Measurements from ENCODE around the gene CLSTN1. TPM values are rescaled to one million over a fixed set of nuclear protein-coding genes. Genes with fewer than 3 reads are reported as not detected.

The CLSTN1 gene
- total and polyA plus RNA-seq, 2 of the 13 experiments (the other 11 are each of a cell fraction or from before 2014, with no cell fraction given) = 19.7 to 29.8 TPM

DNA sequence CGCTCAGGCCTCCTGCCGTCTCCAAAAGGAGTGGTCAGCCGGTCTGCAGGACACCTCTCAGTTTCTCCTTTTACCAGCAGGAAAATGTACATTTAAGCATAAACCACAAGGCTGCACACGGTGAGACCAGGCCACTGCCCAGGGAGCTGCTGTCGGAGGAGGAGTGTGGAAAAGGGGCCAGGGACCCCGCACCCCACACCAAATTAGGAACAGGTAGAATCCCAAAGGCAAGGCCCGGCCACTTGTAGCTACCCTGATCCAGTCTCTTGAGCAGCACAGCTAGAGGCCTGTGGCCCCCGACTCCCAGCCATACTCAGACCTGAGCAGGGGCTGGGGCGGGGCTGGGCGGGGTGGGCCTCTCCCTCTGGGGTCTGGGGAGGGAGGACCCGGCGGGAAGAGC, 94.2 kb downstream of the CLSTN1 start:
- Histone ChIP-seq H3K4me2 (ENCODE audit: low read depth, low read length) (no peak overlapping the region), H3K4me1 (ENCODE audit: insufficient read depth, low read length) (no peaks in the 10 kb centered on the region), H3K27me3 (ENCODE audit: control insufficient read depth in 1 of 2, insufficient read depth in 2 of 2, low read length in 2 of 2) (no peaks in the 10 kb centered on the region), H4K20me1 (ENCODE audit: insufficient read depth, low read length) (no peaks in the 10 kb centered on the region), H3K79me2 (ENCODE audit: insufficient read depth, low read length) (no peaks in the 10 kb centered on the region), H3K9ac (ENCODE audit: insufficient read depth, low read depth, low read length) (no peak overlapping the region), H3K4me3 (replicated peaks in 1 of 3; ENCODE audit: insufficient read depth in 1 of 3, low read depth in 2 of 3, low read length in 3 of 3) (no peak overlapping the region), H2AFZ (ENCODE audit: low read length) (no peak overlapping the region), H3K36me3 (replicated peaks in 1 of 2; ENCODE audit: control insufficient read depth in 1 of 2, insufficient read depth in 2 of 2, low read length in 2 of 2) (peaks cover 45 to 76% of the 10 kb centered on the region in 2 experiments; a peak in 4 of 5 replicates), H3K27ac (ENCODE audit: extremely low read length, insufficient read depth, low read length) (no peak overlapping the region), H3K9me3 (ENCODE audit: low read length) (no peaks in the 10 kb centered on the region)
- DNase-seq (ENCODE audit: low spot score) (no peak), FAIRE-seq (no peak), ATAC-seq (no peak)
- TF ChIP-seq ZNF709 (CRISPR knock-in tag; IDR thresholded peaks at IDR 0.05) = no peak
- no peak for TF ChIP-seq ZNF160 (CRISPR knock-in tag; IDR thresholded peaks at IDR 0.05)
- TF ChIP-seq ATAD3A (CRISPR knock-in tag; IDR thresholded peaks at IDR 0.05) = no peak
- TF ChIP-seq SP1 (IDR thresholded peaks at IDR 0.05) = no peak
- TF ChIP-seq SP1 (CRISPR knock-in tag; IDR thresholded peaks at IDR 0.05) = no peak
- TF ChIP-seq MAFK (conservative IDR thresholded peaks at IDR 0.05 in 1 of 2, IDR thresholded peaks at IDR 0.05 in 1 of 2; ENCODE audit: low read length in 2 of 2) = no peak
- TF ChIP-seq GLI4 (CRISPR knock-in tag; IDR thresholded peaks at IDR 0.05; ENCODE audit: borderline replicate concordance) = no peak
- TF ChIP-seq, protein P1, sequence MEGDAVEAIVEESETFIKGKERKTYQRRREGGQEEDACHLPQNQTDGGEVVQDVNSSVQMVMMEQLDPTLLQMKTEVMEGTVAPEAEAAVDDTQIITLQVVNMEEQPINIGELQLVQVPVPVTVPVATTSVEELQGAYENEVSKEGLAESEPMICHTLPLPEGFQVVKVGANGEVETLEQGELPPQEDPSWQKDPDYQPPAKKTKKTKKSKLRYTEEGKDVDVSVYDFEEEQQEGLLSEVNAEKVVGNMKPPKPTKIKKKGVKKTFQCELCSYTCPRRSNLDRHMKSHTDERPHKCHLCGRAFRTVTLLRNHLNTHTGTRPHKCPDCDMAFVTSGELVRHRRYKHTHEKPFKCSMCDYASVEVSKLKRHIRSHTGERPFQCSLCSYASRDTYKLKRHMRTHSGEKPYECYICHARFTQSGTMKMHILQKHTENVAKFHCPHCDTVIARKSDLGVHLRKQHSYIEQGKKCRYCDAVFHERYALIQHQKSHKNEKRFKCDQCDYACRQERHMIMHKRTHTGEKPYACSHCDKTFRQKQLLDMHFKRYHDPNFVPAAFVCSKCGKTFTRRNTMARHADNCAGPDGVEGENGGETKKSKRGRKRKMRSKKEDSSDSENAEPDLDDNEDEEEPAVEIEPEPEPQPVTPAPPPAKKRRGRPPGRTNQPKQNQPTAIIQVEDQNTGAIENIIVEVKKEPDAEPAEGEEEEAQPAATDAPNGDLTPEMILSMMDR (CRISPR knock-in tag; IDR thresholded peaks at IDR 0.05) = no peak
- no peak for TF ChIP-seq ZNF432 (CRISPR knock-in tag; IDR thresholded peaks at IDR 0.05; ENCODE audit: borderline replicate concordance)
- no peak for TF ChIP-seq SMAD1 (CRISPR knock-in tag; IDR thresholded peaks at IDR 0.05; ENCODE audit: borderline replicate concordance, low read depth)
- no peak for TF ChIP-seq MXD1 (CRISPR knock-in tag; IDR thresholded peaks at IDR 0.05)
- no peak for TF ChIP-seq SATB2 (CRISPR knock-in tag; IDR thresholded peaks at IDR 0.05)
- no peak for TF ChIP-seq ZNF317 (CRISPR knock-in tag; IDR thresholded peaks at IDR 0.05)
- 91% methylated on average over 10 of the region's 12 CpGs for WGBS (ENCODE audit: low lambda C conversion rate)
- in situ Hi-C loops (cut with HindIII; ENCODE audit: extremely low pct_ligation_motif_present, low pct_unique_long_range_greater_than_20kb) = no loop called here
- CTCF ChIA-PET (ENCODE audit: low intra/inter-chr PET ratio, low total read pairs) = no interaction called here
- intact Hi-C loops (cut with micrococcal nuclease; ENCODE audit: unreplicated experiment) = no loop called here
- BruUV-seq (replicated peaks) = no TSS peak
- POLR2A ChIA-PET = no interaction called here

Data from HepG2 (cell line).